Neural cell (in vitro differentiated cells): ENCODE results near the gene ZDHHC14. TPM values are rescaled to one million over a fixed set of nuclear protein-coding genes. Genes with fewer than 3 reads are reported as not detected.

ENCODE experiments used
- H2AFZ ChIP-seq: fragments of 200-600, 300-800 bp; sonication (generic), shearing (Covaris generic); 2 replicates; pipeline ENCODE4 v1.6.0; 2014; ENCODE audit warnings: low read depth, mild to moderate bottlenecking, antibody characterized with exemption, low read length, moderate library complexity
- H3F3A ChIP-seq: fragments of 200-600 bp; shearing (Covaris generic); 2 replicates; pipeline ENCODE4 v1.6.1; 2016; ENCODE audit warnings: mild to moderate bottlenecking, moderate library complexity, mixed read lengths, antibody characterized with exemption, low read length; ENCODE audit not compliant: insufficient read depth, poor library complexity, severe bottlenecking
- H3K27ac ChIP-seq: fragments of 200-600, 300-800 bp; sonication (generic), shearing (Covaris generic); 2 replicates; pipeline ENCODE4 v1.5.1; 2014; ENCODE audit warnings: mild to moderate bottlenecking, low read length, moderate library complexity
- H3K27me3 ChIP-seq: fragments of 300-800, 200-600 bp; sonication (generic), shearing (Covaris generic); 2 replicates; pipeline ENCODE4 v1.6.0; 2014; ENCODE audit warnings: mild to moderate bottlenecking, low read depth, low read length, moderate library complexity; ENCODE audit not compliant: insufficient read depth
- H3K36me3 ChIP-seq: fragments of 300-800, 200-600 bp; sonication (generic), shearing (Covaris generic); 2 replicates; pipeline ENCODE4 v1.5.1; 2014; ENCODE audit warnings: mild to moderate bottlenecking, antibody characterized with exemption, low read length, moderate library complexity; ENCODE audit not compliant: insufficient read depth
- H3K4me2 ChIP-seq: fragments of 300-800, 200-600 bp; sonication (generic), shearing (Covaris generic); 2 replicates; pipeline ENCODE4 v1.6.0; 2014; ENCODE audit warnings: mild to moderate bottlenecking, low read length
- H3K4me3 ChIP-seq: fragments of 300-800, 200-600 bp; sonication (generic), shearing (Covaris generic); 2 replicates; pipeline ENCODE4 v1.5.1; 2014; ENCODE audit warnings: mild to moderate bottlenecking, low read length, moderate library complexity
- H3K79me2 ChIP-seq: fragments of 200-600 bp; shearing (Covaris generic); replicated peaks from 2 replicates; pipeline ENCODE4 v1.6.0; 2014; ENCODE audit warnings: mild to moderate bottlenecking, low read length, moderate library complexity; ENCODE audit not compliant: insufficient read depth
- H3K9ac ChIP-seq: fragments of 300-800, 200-600 bp; sonication (generic), shearing (Covaris generic); 2 replicates; pipeline ENCODE4 v1.6.1; 2016; ENCODE audit warnings: mild to moderate bottlenecking, low read length, mixed read lengths
- H3K9me2 ChIP-seq: fragments of 200-600 bp; shearing (Covaris generic); 2 replicates; pipeline ENCODE4 v1.6.1; 2016; ENCODE audit warnings: mild to moderate bottlenecking, low read length, mixed read lengths; ENCODE audit not compliant: insufficient read depth
- H3K9me3 ChIP-seq: fragments of 200-600, 300-800 bp; sonication (generic), shearing (Covaris generic); 2 replicates; pipeline ENCODE4 v1.6.1; 2016; ENCODE audit warnings: mild to moderate bottlenecking, mixed run types, low read length, moderate library complexity, mixed read lengths
- H4K20me1 ChIP-seq: fragments of 200-600 bp; shearing (Covaris generic); 2 replicates; pipeline ENCODE4 v1.6.1; 2016; ENCODE audit warnings: mild to moderate bottlenecking, mixed run types; ENCODE audit not compliant: insufficient read depth
- EP300 ChIP-seq: fragments of 450-650 bp; conservative IDR thresholded peaks from 2 replicates; pipeline ENCODE4 v1.6.1; 2014; ENCODE audit warnings: antibody characterized with exemption, mild to moderate bottlenecking, moderate library complexity; ENCODE audit not compliant: poor library complexity, severe bottlenecking
- EZH2 ChIP-seq: fragments of 200-600, 300-800 bp; shearing (Covaris generic), sonication (generic); IDR thresholded peaks from 2 replicates; pipeline ENCODE4 v1.6.1; 2014; ENCODE audit warnings: antibody characterized with exemption, low read length, borderline replicate concordance, mild to moderate bottlenecking; ENCODE audit not compliant: insufficient read depth, poor library complexity, severe bottlenecking
- MXI1 ChIP-seq: fragments of 450-650 bp; conservative IDR thresholded peaks from 2 replicates; pipeline ENCODE4 v1.6.1; 2014; ENCODE audit warnings: antibody characterized with exemption, mild to moderate bottlenecking; ENCODE audit not compliant: poor library complexity, severe bottlenecking
- POLR2AphosphoS5 ChIP-seq: IDR thresholded peaks from 2 replicates; pipeline ENCODE4 v1.6.1; 2012
- RAD21 ChIP-seq: fragments of 450-650 bp; conservative IDR thresholded peaks from 2 replicates; pipeline ENCODE4 v1.6.1; 2014; ENCODE audit warnings: antibody characterized with exemption, mild to moderate bottlenecking, moderate library complexity
- SMC3 ChIP-seq: fragments of 450-650 bp; conservative IDR thresholded peaks from 2 replicates; pipeline ENCODE4 v1.6.1; 2014; ENCODE audit warnings: antibody characterized with exemption, mild to moderate bottlenecking, moderate library complexity; ENCODE audit not compliant: poor library complexity
- TAF1 ChIP-seq: IDR thresholded peaks from 2 replicates; pipeline ENCODE4 v1.6.1; 2012; ENCODE audit warnings: low read depth
- polyA plus RNA-seq: library from polyadenylated mRNA; depleted of rRNA; stranded (reverse); fragments of >200 nt; gene quantifications from 2 replicates; pipeline ENCODE4 v1.2.3, GENCODE V29; 2014
- TF ChIP-seq, protein P1 (sequence below): fragments of 450-650 bp; IDR thresholded peaks from 2 replicates; pipeline ENCODE4 v1.5.1; 2014; ENCODE audit warnings: antibody characterized with exemption, mild to moderate bottlenecking, moderate library complexity; ENCODE audit not compliant: poor library complexity, severe bottlenecking
- TF ChIP-seq, protein P2 (sequence below): IDR thresholded peaks from 2 replicates; pipeline ENCODE4 v1.6.1; 2012; ENCODE audit warnings: borderline replicate concordance

Gene ZDHHC14
- polyA plus RNA-seq, 1 donor from 2014 or later: 4.1 TPM

DNA sequence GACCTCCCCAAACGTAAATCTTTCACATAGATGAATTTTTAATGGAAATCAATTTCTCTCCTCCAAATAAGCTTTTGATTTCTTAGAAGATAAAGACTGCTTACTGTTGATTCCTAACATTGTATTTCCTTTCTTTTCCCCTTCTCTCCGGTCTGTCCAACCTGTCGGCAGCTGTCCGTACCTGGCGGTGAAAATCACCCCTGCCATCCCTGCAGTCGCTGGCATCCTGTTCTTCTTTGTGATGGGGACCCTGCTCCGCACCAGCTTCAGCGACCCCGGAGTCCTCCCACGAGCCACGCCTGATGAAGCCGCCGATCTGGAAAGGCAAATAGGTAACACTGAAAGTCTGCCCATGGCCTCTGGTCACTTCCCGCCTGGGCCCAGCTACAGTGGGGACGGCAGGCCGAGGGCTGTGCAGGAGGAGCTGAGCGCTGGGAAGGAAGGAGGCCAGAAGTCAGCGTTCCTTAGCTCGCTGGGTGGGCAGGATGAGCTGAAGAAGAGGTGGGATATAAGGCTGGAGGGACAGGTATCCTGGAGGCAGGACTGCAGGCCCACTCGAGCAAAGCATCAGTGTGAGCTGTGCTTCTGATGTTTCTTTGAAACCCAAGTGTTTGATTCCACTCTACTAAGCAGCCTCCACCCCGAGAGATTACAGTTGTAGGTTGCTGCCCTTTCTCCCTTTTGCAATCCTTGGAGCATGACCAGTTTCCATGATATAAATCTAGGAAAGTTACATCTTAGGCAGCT is 161.6 kb downstream of the ZDHHC14 start:
- Histone ChIP-seq H3F3A (no peaks in the 10 kb centered on the region), H3K9ac (no peak overlapping the region), H3K36me3 (no peaks in the 10 kb centered on the region), H3K9me3 (peaks cover 5% of the 10 kb centered on the region), H3K9me2 (no peaks in the 10 kb centered on the region), H3K27ac (no peak overlapping the region), H3K27me3 (no peaks in the 10 kb centered on the region), H3K4me3 (no peak overlapping the region), H2AFZ (no peak overlapping the region), H3K79me2 (no peaks in the 10 kb centered on the region), H3K4me2 (no peak overlapping the region), H4K20me1 (no peaks in the 10 kb centered on the region)
- TF ChIP-seq POLR2AphosphoS5 (no peak), EP300 (no peak), SMC3 (no peak), TAF1 (no peak)
- TF ChIP-seq, protein P1, sequence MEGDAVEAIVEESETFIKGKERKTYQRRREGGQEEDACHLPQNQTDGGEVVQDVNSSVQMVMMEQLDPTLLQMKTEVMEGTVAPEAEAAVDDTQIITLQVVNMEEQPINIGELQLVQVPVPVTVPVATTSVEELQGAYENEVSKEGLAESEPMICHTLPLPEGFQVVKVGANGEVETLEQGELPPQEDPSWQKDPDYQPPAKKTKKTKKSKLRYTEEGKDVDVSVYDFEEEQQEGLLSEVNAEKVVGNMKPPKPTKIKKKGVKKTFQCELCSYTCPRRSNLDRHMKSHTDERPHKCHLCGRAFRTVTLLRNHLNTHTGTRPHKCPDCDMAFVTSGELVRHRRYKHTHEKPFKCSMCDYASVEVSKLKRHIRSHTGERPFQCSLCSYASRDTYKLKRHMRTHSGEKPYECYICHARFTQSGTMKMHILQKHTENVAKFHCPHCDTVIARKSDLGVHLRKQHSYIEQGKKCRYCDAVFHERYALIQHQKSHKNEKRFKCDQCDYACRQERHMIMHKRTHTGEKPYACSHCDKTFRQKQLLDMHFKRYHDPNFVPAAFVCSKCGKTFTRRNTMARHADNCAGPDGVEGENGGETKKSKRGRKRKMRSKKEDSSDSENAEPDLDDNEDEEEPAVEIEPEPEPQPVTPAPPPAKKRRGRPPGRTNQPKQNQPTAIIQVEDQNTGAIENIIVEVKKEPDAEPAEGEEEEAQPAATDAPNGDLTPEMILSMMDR: no peak

DNA sequence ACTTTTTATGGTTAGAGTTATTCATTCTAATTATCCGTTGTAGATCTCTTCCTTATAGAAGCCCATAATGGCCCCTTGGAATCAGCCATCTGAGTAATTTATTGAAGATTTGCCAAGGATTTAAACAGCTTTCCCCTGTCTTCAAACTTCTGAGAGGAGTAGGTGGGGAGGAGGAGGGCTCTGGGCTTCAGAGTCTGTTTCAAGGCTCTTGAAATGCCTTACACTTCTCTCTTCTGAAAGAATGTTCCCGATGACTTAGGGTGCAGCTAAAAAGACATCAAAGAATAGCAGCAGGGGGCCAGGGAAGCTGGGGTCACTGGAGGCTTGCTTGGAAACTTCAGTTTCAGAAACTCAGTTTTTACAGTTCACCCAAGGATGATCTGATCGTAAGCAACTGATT is 165.3 kb downstream of the ZDHHC14 start:
- Histone ChIP-seq H3K4me2 (no peak overlapping the region), H3K9me2 (no peaks in the 10 kb centered on the region), H3K27ac (no peak overlapping the region), H4K20me1 (no peaks in the 10 kb centered on the region), H3K79me2 (no peaks in the 10 kb centered on the region), H3K9ac (no peak overlapping the region), H2AFZ (no peak overlapping the region), H3K9me3 (peaks cover 5% of the 10 kb centered on the region), H3F3A (no peaks in the 10 kb centered on the region), H3K4me3 (no peak overlapping the region), H3K36me3 (no peaks in the 10 kb centered on the region), H3K27me3 (no peaks in the 10 kb centered on the region)
- TF ChIP-seq RAD21 (no peak), EP300 (no peak), TAF1 (no peak), POLR2AphosphoS5 (no peak), MXI1 (no peak), EZH2 (no peak), SMC3 (no peak)
- TF ChIP-seq, protein P2, sequence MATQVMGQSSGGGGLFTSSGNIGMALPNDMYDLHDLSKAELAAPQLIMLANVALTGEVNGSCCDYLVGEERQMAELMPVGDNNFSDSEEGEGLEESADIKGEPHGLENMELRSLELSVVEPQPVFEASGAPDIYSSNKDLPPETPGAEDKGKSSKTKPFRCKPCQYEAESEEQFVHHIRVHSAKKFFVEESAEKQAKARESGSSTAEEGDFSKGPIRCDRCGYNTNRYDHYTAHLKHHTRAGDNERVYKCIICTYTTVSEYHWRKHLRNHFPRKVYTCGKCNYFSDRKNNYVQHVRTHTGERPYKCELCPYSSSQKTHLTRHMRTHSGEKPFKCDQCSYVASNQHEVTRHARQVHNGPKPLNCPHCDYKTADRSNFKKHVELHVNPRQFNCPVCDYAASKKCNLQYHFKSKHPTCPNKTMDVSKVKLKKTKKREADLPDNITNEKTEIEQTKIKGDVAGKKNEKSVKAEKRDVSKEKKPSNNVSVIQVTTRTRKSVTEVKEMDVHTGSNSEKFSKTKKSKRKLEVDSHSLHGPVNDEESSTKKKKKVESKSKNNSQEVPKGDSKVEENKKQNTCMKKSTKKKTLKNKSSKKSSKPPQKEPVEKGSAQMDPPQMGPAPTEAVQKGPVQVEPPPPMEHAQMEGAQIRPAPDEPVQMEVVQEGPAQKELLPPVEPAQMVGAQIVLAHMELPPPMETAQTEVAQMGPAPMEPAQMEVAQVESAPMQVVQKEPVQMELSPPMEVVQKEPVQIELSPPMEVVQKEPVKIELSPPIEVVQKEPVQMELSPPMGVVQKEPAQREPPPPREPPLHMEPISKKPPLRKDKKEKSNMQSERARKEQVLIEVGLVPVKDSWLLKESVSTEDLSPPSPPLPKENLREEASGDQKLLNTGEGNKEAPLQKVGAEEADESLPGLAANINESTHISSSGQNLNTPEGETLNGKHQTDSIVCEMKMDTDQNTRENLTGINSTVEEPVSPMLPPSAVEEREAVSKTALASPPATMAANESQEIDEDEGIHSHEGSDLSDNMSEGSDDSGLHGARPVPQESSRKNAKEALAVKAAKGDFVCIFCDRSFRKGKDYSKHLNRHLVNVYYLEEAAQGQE: no peak
- TF ChIP-seq, protein P1: no peak
